Liver (tissue), 9 donors: ENCODE data around the gene HS6ST3. TPM values are rescaled to one million over a fixed set of nuclear protein-coding genes. Genes with fewer than 3 reads are reported as not detected.

Experiments
- DNase-seq: peaks from one replicate; pipeline ENCODE4 v3.0.0-alpha.2; 2017; ENCODE audit warnings: low spot score
- H3K27ac ChIP-seq, 2 donors: one replicate each; pipeline ENCODE4 v1.7.0; 2013; ENCODE audit warnings: inconsistent platforms in 2 of 2, low read length in 2 of 2, control low read depth in 1 of 2, low read depth in 1 of 2, mild to moderate bottlenecking in 1 of 2
- H3K27me3 ChIP-seq, 4 donors: one replicate each; pipeline versions ENCODE4 v1.6.1 to v1.7.0; 2013; ENCODE audit warnings: low read length in 3 of 4, inconsistent platforms in 1 of 4, mild to moderate bottlenecking in 1 of 4, moderate library complexity in 1 of 4; ENCODE audit not compliant: control insufficient read depth in 4 of 4, insufficient read depth in 4 of 4
- H3K36me3 ChIP-seq, 4 donors: one replicate each; pipeline versions ENCODE4 v1.6.1 to v1.7.0; 2013; ENCODE audit warnings: low read length in 3 of 4, mild to moderate bottlenecking in 3 of 4, low read depth in 1 of 4, moderate library complexity in 1 of 4; ENCODE audit not compliant: control insufficient read depth in 4 of 4, insufficient read depth in 3 of 4
- H3K4me1 ChIP-seq, 4 donors: one replicate each; pipeline versions ENCODE4 v1.6.1 to v1.7.0; 2013; ENCODE audit warnings: low read length in 3 of 4, mild to moderate bottlenecking in 3 of 4, moderate library complexity in 1 of 4; ENCODE audit not compliant: control insufficient read depth in 4 of 4, insufficient read depth in 4 of 4
- H3K4me3 ChIP-seq, 3 donors: one replicate each; pipeline versions ENCODE4 v1.6.1 to v1.7.0; 2013; ENCODE audit warnings: low read length in 3 of 3, control low read depth in 1 of 3, low read depth in 1 of 3, mild to moderate bottlenecking in 1 of 3
- H3K9ac ChIP-seq, 2 donors: one replicate each; pipeline ENCODE4 v1.7.0; 2013; ENCODE audit warnings: low read length in 2 of 2, mild to moderate bottlenecking in 2 of 2, moderate library complexity in 2 of 2, control low read depth in 1 of 2, low read depth in 1 of 2
- H3K9me3 ChIP-seq, 4 donors: one replicate each; pipeline versions ENCODE4 v1.6.1 to v1.7.0; 2013; ENCODE audit warnings: low read length in 3 of 4; ENCODE audit not compliant: control insufficient read depth in 4 of 4
- ATF3 ChIP-seq: IDR thresholded peaks from 2 replicates; pipeline ENCODE4 v1.6.1; 2016; ENCODE audit warnings: antibody characterized with exemption
- CTCF ChIP-seq: fragments of 150-350 bp; IDR thresholded peaks from 2 replicates; pipeline ENCODE4 v1.5.1; 2017; ENCODE audit warnings: improper control_type of control experiment, low read depth, low read length; ENCODE audit not compliant: missing input control
- EGR1 ChIP-seq, 2 donors: IDR thresholded peaks; 2 replicates each; pipeline ENCODE4 v1.6.1; 2016 to 2018; ENCODE audit warnings: antibody characterized with exemption in 2 of 2, low read depth in 2 of 2
- FOXA1 ChIP-seq: IDR thresholded peaks from 2 replicates; pipeline ENCODE4 v1.6.1; 2016; ENCODE audit warnings: antibody characterized with exemption
- FOXA2 ChIP-seq: IDR thresholded peaks from 2 replicates; pipeline ENCODE4 v1.6.1; 2016; ENCODE audit warnings: antibody characterized with exemption
- GABPA ChIP-seq, 2 donors: IDR thresholded peaks in 1 of 2; conservative IDR thresholded peaks in 1 of 2; 2 replicates each; pipeline ENCODE4 v1.6.1; 2016; ENCODE audit warnings: antibody characterized with exemption in 2 of 2, mild to moderate bottlenecking in 1 of 2, moderate library complexity in 1 of 2
- HNF4A ChIP-seq, 2 donors: conservative IDR thresholded peaks; 2 replicates each; pipeline ENCODE4 v1.6.1; 2016; ENCODE audit warnings: antibody characterized with exemption in 2 of 2, mild to moderate bottlenecking in 2 of 2
- HNF4G ChIP-seq: IDR thresholded peaks from 2 replicates; pipeline ENCODE4 v1.6.1; 2016; ENCODE audit warnings: antibody characterized with exemption
- JUND ChIP-seq, 2 donors: IDR thresholded peaks; 2 replicates each; pipeline ENCODE4 v1.6.1; 2016; ENCODE audit warnings: antibody characterized with exemption in 2 of 2
- MAX ChIP-seq: IDR thresholded peaks from 2 replicates; pipeline ENCODE4 v1.6.1; 2016; ENCODE audit warnings: antibody characterized with exemption
- NR2F2 ChIP-seq: IDR thresholded peaks from 2 replicates; pipeline ENCODE4 v1.6.1; 2016; ENCODE audit warnings: antibody characterized with exemption
- RAD21 ChIP-seq, 2 donors: IDR thresholded peaks; 2 replicates each; pipeline ENCODE4 v1.6.1; 2016; ENCODE audit warnings: antibody characterized with exemption in 2 of 2, mild to moderate bottlenecking in 2 of 2
- REST ChIP-seq: IDR thresholded peaks from 2 replicates; pipeline ENCODE4 v1.6.1; 2016; ENCODE audit warnings: antibody characterized with exemption, mild to moderate bottlenecking
- RXRA ChIP-seq, 2 donors: IDR thresholded peaks; 2 replicates each; pipeline ENCODE4 v1.6.1; 2017 to 2018; ENCODE audit warnings: antibody characterized with exemption in 2 of 2, mild to moderate bottlenecking in 1 of 2
- SP1 ChIP-seq: IDR thresholded peaks from 2 replicates; pipeline ENCODE4 v1.6.1; 2018; ENCODE audit warnings: antibody characterized with exemption, mild to moderate bottlenecking
- TAF1 ChIP-seq: conservative IDR thresholded peaks from 2 replicates; pipeline ENCODE4 v1.6.1; 2016; ENCODE audit warnings: antibody characterized with exemption, mild to moderate bottlenecking
- ZBTB33 ChIP-seq: IDR thresholded peaks from 2 replicates; pipeline ENCODE4 v1.6.1; 2016; ENCODE audit warnings: antibody characterized with exemption
- WGBS: extraction: QIAGEN DNeasy Blood & Tissue Kit; methylation state at CpG from one replicate; pipeline ENCODE4 v1.1.7; 2013; 5-methylcytosine and 5-hydroxymethylcytosine counted together
- polyA plus RNA-seq, 2 donors: library from polyadenylated mRNA; stranded (reverse) in 1 of 2; unstranded in 1 of 2; fragments of 200-250 nt in 1 of 2; fragments of >200 nt in 1 of 2; fragmentation: Nextera tagmentation in 1 of 2; extraction: Ambion mirVana in 1 of 2; gene quantifications; one replicate each; pipeline versions ENCODE4 v1.2.1 to v1.2.3, GENCODE V29; 2013 to 2015
- total RNA-seq, 2 donors: library from RNA; depleted of rRNA; stranded (reverse); fragments of >200 nt; gene quantifications; one replicate each; pipeline ENCODE4 v1.2.3, GENCODE V29; 2014
- donor health status: healthy.
- donor health status: healthy.
- donor health status: healthy.
- donor health status: healthy.
- donor health status: healthy.

The HS6ST3 gene
- total and polyA plus RNA-seq, 4 donors, result under 0.01 TPM; not detected in 3

GRCh38 chr13:96690998-96691397 lies 601.1 kb downstream of the HS6ST3 start (continued):
- no peak for TF ChIP-seq REST
- TF ChIP-seq FOXA2, result no peak
- TF ChIP-seq ATF3, result no peak
- no peak for TF ChIP-seq TAF1
- TF ChIP-seq ZBTB33, result no peak
- no peak for TF ChIP-seq JUND (IDR thresholded peaks at IDR 0.05)

- no peak for DNase-seq
- H3K9ac ChIP-seq, result no peak overlapping the region
- H3K27ac ChIP-seq, result no peak overlapping the region
- no peaks in the 10 kb centered on the region for H3K36me3 ChIP-seq
- no peak overlapping the region for H3K4me3 ChIP-seq
- WGBS, result 82% methylated on average over 6 of the region's 6 CpGs
- H3K9me3 ChIP-seq, result peaks cover 0 to 1% (median 0%) of the 10 kb centered on the region in 4 donors
- TF ChIP-seq NR2F2, result no peak
- TF ChIP-seq FOXA1, result no peak
- TF ChIP-seq GABPA (IDR thresholded peaks at IDR 0.05 in 1 of 2, conservative IDR thresholded peaks at IDR 0.05 in 1 of 2), result no peak
- TF ChIP-seq HNF4G, result no peak
- TF ChIP-seq ZBTB33, result no peak
- no peak for TF ChIP-seq REST
- no peak for TF ChIP-seq MAX
- TF ChIP-seq RAD21 (IDR thresholded peaks at IDR 0.05), result no peak
- TF ChIP-seq CTCF, result no peak
- no peak for TF ChIP-seq ATF3
- TF ChIP-seq FOXA2, result no peak
- no peak for TF ChIP-seq EGR1 (IDR thresholded peaks at IDR 0.05; ENCODE audit: low read depth in 2 of 2)
- TF ChIP-seq SP1, result no peak
- TF ChIP-seq HNF4A (conservative IDR thresholded peaks at IDR 0.05), result no peak
- TF ChIP-seq JUND (IDR thresholded peaks at IDR 0.05), result no peak
- TF ChIP-seq RXRA (IDR thresholded peaks at IDR 0.05), result no peak
- H3K4me1 ChIP-seq, result no peaks in the 10 kb centered on the region
- H3K27me3 ChIP-seq, result no peaks in the 10 kb centered on the region
These were observed 606.5 kb downstream of the HS6ST3 start for GRCh38 chr13:96696389-96696900.
